SK-N-DZ (cell line): Measurements from ENCODE around the gene CDK12. TPM values are rescaled to one million over a fixed set of nuclear protein-coding genes. Genes with fewer than 3 reads are reported as not detected.
"Not testable (repeated sequence)": the region's sequence is repeated elsewhere in the genome, so short reads cannot be mapped to it uniquely, and the experiment has no call there.

Experiments
- DNase-seq: peaks from one replicate; pipeline ENCODE4 v3.0.0-alpha.2; 2015; ENCODE audit warnings: low spot score
- polyA plus RNA-seq, 2 experiments: library from polyadenylated mRNA; depleted of rRNA; stranded (reverse); fragments of >200 nt; gene quantifications; 2 replicates each; pipeline ENCODE4 v1.2.3, GENCODE V29; 2014

The CDK12 gene
- polyA plus RNA-seq (2014; cell fraction: cytosol; rRNA removed), result 16.0 and 18.9 TPM in 2 replicates
- polyA plus RNA-seq (2014; cell fraction: nucleus; rRNA removed), result 7.3 and 12.5 TPM in 2 replicates

GRCh38 chr17:39461113-39461925 is at the start of gene CDK12:
Gene CDK12, plus strand, starts transcription at chr17:39461486. Its CDS starts 586 bp downstream, at chr17:39462072.
- DNase-seq, result peak; percentile 100

- DNase-seq, result no peak
Observed at GRCh38 chr17:39416141-39416540, 45.1 kb upstream of the CDK12 start.

GRCh38 chr17:39429600-39429999 is 31.7 kb upstream of the CDK12 start:
- no peak for DNase-seq

- not testable (repeated sequence) for DNase-seq
Observed at GRCh38 chr17:39439868-39440267, 21.4 kb upstream of the CDK12 start.

GRCh38 chr17:39443326-39443725 is 18.0 kb upstream of the CDK12 start:
- no peak for DNase-seq

- no peak for DNase-seq
Observed at GRCh38 chr17:39447561-39447960, 13.7 kb upstream of the CDK12 start.

GRCh38 chr17:39450051-39450450 is 11.2 kb upstream of the CDK12 start:
- no peak for DNase-seq

GRCh38 chr17:39450847-39451581 is 10.3 kb upstream of the CDK12 start, which contains the start of gene MED1:
Gene MED1, minus strand, starts transcription at chr17:39451263. Its CDS starts 201 bp downstream, at chr17:39451062.
- DNase-seq, result peak; percentile 99

- no peak for DNase-seq
Observed at GRCh38 chr17:39455919-39456318, 5.4 kb upstream of the CDK12 start.

- peak; percentile 23 for DNase-seq
Observed at GRCh38 chr17:39461926-39462569, 762 bp downstream of the CDK12 start.

GRCh38 chr17:39462631-39463375 is 1.5 kb downstream of the CDK12 start:
- DNase-seq, result no peak

GRCh38 chr17:39464639-39465181 is 3.4 kb downstream of the CDK12 start:
- not testable (repeated sequence) for DNase-seq

GRCh38 chr17:39468610-39469009 is 7.3 kb downstream of the CDK12 start:
- not testable (repeated sequence) for DNase-seq

- no peak for DNase-seq
Observed at GRCh38 chr17:39473310-39473709, 12.0 kb downstream of the CDK12 start.

- not testable (repeated sequence) for DNase-seq
Observed at GRCh38 chr17:39479631-39480030, 18.3 kb downstream of the CDK12 start.

- no peak for DNase-seq
Observed at GRCh38 chr17:39483506-39483905, 22.2 kb downstream of the CDK12 start.

- no peak for DNase-seq
Observed at GRCh38 chr17:39484178-39484577, 22.9 kb downstream of the CDK12 start.

- DNase-seq, result no peak
Observed at GRCh38 chr17:39485555-39485954, 24.3 kb downstream of the CDK12 start.

GRCh38 chr17:39486242-39486641 is 25.0 kb downstream of the CDK12 start:
- no peak for DNase-seq

GRCh38 chr17:39487490-39487889 is 26.2 kb downstream of the CDK12 start:
- DNase-seq, result not testable (repeated sequence)

- DNase-seq, result no peak
Observed at GRCh38 chr17:39487946-39488345, 26.7 kb downstream of the CDK12 start.
